22Rv1 (cell line): Measurements from ENCODE around the gene SNED1.

Experiments used
- H3K27ac ChIP-seq: fragments of 450-650 bp; 2 replicates; pipeline ENCODE4 v1.5.1; 2017
- CTCF ChIP-seq: fragments of 450-650 bp; IDR thresholded peaks from 2 replicates; pipeline ENCODE4 v1.5.1; 2017; ENCODE audit warnings: mild to moderate bottlenecking
- ZFX ChIP-seq: fragments of 450-650 bp; IDR thresholded peaks from 2 replicates; pipeline ENCODE4 v1.6.1; 2017; ENCODE audit warnings: antibody characterized with exemption, borderline replicate concordance

The SNED1 gene

GRCh38 chr2:241047253-241048010 is 49.0 kb downstream of the SNED1 start:
- H3K27ac ChIP-seq, result no peak overlapping the region
- TF ChIP-seq ZFX, result no peak
- TF ChIP-seq CTCF, result no peak

DNA sequence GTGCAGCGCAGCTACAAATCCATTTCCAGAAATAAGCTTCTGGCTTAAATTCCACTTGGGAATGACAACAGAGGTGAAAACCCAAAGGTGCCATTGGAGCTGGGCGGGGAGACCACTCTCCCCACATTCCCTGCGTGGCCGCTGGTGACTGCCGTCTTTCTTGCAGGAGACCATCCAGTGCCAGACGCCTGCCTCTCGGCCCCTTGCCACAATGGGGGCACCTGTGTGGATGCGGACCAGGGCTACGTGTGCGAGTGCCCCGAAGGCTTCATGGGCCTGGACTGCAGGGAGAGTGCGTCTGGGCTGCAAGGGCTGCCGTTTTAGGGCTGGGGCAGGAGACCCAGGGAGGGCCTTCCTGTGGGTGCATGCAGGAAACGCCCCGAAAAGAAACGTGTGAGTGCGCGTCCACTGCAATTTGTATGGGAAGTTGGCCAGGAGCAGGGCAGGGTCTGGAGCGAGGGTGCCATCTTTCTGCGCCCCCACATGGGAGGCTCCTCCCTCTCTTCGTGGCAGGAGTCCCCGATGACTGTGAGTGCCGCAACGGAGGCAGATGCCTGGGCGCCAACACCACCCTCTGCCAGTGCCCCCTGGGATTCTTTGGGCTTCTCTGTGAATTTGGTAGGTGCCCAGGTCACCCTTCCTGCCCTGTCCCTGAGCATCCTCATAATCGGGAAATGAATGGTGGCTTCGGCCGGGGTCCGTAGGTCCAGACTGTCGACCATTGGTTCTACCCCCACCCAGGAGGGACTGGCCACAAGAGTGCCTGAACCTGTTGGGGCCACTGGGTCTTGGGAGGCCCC is 49.9 kb downstream of the SNED1 start:
- H3K27ac ChIP-seq, result no peak overlapping the region
- TF ChIP-seq CTCF, result no peak
- TF ChIP-seq ZFX, result no peak

DNA sequence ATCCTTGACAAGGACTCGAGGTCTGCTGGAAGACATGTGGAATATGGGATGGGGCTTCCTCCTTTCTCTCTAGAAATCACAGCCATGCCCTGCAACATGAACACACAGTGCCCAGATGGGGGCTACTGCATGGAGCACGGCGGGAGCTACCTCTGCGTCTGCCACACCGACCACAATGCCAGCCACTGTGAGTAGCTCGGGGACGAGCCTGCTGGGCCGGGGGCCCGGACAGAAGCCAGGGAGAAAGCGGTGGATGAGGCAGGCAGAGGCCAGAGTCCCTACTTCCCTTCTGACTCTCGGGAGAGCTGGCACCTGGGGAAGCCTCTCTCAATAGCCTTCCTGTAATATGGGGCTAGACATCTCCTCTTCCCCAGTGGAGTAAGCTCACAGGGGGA is 50.5 kb downstream of the SNED1 start:
- no peak for TF ChIP-seq CTCF
- TF ChIP-seq ZFX, result no peak
- no peak overlapping the region for H3K27ac ChIP-seq

DNA sequence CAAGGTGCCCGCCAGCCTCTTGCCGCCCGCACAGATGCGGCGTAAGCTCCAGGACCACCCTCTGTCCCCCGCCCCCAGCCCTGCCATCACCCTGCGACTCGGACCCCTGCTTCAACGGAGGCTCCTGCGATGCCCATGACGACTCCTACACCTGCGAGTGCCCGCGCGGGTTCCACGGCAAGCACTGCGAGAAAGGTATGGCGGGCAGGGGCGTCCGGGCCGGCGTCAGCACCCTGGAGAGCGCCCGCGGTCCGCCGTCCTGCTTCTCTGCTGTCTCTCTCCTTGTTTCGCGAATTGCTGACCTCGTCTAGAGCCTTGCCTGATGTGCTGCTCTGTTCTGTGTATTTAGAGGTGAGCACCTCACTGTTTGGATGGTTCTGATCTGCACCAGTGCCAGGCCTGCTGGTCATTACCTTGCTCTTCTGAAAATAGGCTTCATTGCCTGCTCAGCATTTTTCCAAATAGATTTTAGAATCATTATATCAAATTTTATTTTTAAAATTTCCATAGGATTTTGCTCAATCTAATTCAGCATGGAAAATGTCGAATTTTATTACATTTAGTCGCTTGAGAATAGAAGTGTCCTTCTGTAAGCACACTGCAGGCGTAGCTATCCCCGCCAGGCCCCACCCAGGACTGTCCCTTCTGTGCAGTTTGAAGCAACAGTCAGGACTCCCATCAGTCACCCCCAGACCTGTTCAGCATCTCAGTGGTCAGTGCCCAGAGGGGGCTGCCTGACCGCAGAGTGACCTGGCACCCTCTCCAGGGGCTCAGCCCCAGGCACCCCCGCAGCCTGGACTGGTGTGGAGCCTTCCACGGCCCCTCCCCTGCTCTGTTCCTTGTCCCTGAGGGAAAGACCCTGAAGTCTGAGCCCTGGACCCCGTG is 51.6 kb downstream of the SNED1 start:
- TF ChIP-seq ZFX (no peak), CTCF (no peak)
- no peak overlapping the region for H3K27ac ChIP-seq

GRCh38 chr2:241050624-241051577 is 52.5 kb downstream of the SNED1 start:
- TF ChIP-seq ZFX, result no peak
- no peak for TF ChIP-seq CTCF

More at GRCh38 chr2:241050624-241051577, 52.5 kb downstream of the SNED1 start:
- no peak overlapping the region for H3K27ac ChIP-seq
